ENCODE measurements around the gene CYLD. TPM values are rescaled to one million over a fixed set of nuclear protein-coding genes. Genes with fewer than 3 reads are reported as not detected.

CYLD gene
- total RNA-seq, 2 donors from 2014 or later: 20.0 to 21.2 TPM

- H3K9me3 ChIP-seq: no peaks in the 10 kb centered on the region
- no peaks in the 10 kb centered on the region for H3K4me1 ChIP-seq
- no peaks in the 10 kb centered on the region for H3K36me3 ChIP-seq
- no peaks in the 10 kb centered on the region for H3K27me3 ChIP-seq
- H3K27ac ChIP-seq: no peak overlapping the region
- TF ChIP-seq CTCF (IDR thresholded peaks at IDR 0.05): no peak
- H3K4me3 ChIP-seq: no peak overlapping the region
- DNase-seq (ENCODE audit: low spot score): no peak
Measured at GRCh38 chr16:50721549-50722404, 20.1 kb upstream of the CYLD start.

- Histone ChIP-seq H3K36me3 (no peaks in the 10 kb centered on the region), H3K4me3 (no peak overlapping the region), H3K9me3 (no peaks in the 10 kb centered on the region), H3K27ac (no peak overlapping the region), H3K27me3 (no peaks in the 10 kb centered on the region), H3K4me1 (no peaks in the 10 kb centered on the region)
- DNase-seq (ENCODE audit: low spot score): no peak
- no peak for TF ChIP-seq CTCF (IDR thresholded peaks at IDR 0.05)
Measured at GRCh38 chr16:50722405-50722737, 19.5 kb upstream of the CYLD start.

GRCh38 chr16:50722960-50723359, 18.9 kb upstream of the CYLD start:
- no peak for DNase-seq (ENCODE audit: low spot score)
- Histone ChIP-seq H3K9me3 (no peaks in the 10 kb centered on the region), H3K4me1 (no peaks in the 10 kb centered on the region), H3K36me3 (no peaks in the 10 kb centered on the region), H3K4me3 (no peak overlapping the region), H3K27me3 (no peaks in the 10 kb centered on the region), H3K27ac (no peak overlapping the region)
- no peak for TF ChIP-seq CTCF (IDR thresholded peaks at IDR 0.05)

- Histone ChIP-seq H3K27ac (no peak overlapping the region), H3K4me3 (no peak overlapping the region), H3K4me1 (no peaks in the 10 kb centered on the region), H3K27me3 (no peaks in the 10 kb centered on the region), H3K9me3 (no peaks in the 10 kb centered on the region), H3K36me3 (no peaks in the 10 kb centered on the region)
- DNase-seq (ENCODE audit: low spot score): no peak
- no peak for TF ChIP-seq CTCF (IDR thresholded peaks at IDR 0.05)
Measured at GRCh38 chr16:50724306-50724705, 17.6 kb upstream of the CYLD start.

GRCh38 chr16:50731130-50731988, 10.5 kb upstream of the CYLD start:
- Histone ChIP-seq H3K27me3 (no peaks in the 10 kb centered on the region), H3K36me3 (no peaks in the 10 kb centered on the region), H3K9me3 (no peaks in the 10 kb centered on the region), H3K27ac (no peak overlapping the region), H3K4me3 (no peak overlapping the region), H3K4me1 (no peaks in the 10 kb centered on the region)
- TF ChIP-seq CTCF (IDR thresholded peaks at IDR 0.05): no peak
- no peak for DNase-seq (ENCODE audit: low spot score)

Measured in right atrium auricular region (tissue), 2 donors.